ENCODE results near the gene CBX4.

CBX4 gene

GRCh38 chr17:79841369-79842135 is 2.3 kb upstream of the CBX4 start:
- no peak for DNase-seq

GRCh38 chr17:79840989-79841286 is 1.7 kb upstream of the CBX4 start:
- no peak for DNase-seq

DNA sequence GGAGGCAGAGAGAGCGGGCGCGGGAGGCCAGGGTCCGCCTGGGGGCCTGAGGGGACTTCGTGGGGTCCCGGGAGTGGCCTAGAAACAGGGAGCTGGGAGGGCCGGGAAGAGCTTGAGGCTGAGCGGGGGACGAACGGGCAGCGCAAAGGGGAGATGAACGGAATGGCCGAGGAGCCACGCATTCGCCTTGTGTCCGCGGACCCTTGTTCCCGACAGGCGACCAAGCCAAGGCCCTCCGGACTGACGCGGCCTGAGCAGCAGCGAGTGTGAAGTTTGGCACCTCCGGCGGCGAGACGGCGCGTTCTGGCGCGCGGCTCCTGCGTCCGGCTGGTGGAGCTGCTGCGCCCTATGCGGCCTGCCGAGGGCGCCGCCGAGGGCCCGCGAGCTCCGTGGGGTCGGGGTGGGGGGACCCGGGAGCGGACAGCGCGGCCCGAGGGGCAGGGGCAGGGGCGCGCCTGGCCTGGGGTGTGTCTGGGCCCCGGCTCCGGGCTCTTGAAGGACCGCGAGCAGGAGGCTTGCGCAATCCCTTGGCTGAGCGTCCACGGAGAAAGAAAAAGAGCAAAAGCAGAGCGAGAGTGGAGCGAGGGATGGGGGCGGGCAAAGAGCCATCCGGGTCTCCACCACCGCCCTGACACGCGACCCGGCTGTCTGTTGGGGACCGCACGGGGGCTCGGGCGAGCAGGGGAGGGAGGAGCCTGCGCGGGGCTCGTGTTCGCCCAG is 1.2 kb upstream of the CBX4 start:
- DNase-seq: peak; percentile 55

DNA sequence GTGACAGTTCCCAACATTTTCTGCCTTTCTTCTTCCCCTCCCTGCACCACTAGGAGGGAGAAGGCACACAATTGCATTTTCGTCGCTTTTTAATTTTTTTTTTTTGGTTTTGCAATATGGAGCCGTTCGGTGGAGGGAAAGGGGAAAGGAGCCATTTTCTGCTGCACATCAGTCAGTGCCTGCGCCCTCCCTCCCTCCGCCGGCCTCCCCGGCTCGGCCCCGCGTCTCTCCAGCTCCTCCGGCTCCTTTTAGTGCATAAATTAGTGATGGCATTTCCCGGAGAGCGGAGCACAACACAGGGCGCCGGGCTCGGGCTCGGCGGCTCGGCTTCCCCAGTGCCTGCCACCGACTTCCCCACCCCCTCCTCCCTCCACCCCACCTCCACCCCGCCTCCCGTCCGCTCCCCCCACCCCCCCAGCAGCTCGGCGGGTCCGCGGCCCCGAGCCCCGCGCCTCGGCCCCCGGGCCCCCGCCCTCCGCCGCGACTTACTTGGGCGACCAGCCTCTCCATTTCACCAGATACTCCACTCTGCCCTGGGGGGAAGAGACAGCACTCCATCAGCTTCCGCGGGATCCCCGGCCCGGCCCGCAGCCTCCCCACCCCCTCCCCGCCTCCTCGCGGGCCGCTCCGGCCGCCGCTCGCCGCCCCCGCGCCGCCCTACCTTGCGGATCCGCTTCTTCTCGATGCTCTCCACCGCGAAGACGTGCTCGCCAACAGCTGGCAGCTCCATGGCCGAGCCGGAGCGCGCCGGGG is 542 bp downstream of the CBX4 start:
- DNase-seq: no peak

DNA sequence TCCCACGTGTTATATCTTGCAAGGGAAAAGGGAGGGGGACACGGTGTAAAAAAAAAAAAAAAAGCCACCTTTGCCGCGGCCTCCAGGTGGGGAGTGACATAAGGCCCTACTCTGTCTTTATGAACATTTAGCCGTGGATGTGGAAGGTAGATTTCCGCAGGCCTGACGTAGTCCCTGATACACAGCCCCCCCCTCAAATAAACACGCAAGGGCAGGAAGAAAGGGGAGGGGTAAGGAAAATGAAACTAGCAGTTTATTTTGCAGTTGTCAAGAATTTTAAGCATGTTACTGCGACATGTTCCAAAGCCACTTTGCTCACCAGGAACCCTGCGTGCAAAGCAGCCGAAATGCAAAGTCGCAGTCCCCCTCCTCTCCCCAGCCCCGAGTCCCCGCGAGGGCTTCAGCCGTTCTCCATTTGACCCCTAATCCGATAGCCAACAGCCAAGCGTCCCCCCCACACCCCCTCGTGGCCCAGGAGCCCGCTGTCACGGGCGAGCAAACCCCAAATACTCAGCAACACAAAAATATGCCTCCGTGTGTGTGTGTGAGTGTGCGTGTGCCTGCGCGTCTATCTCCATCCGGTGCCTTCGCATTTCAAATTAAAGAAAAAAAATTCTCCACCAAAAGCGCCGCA is 1.2 kb downstream of the CBX4 start:
- DNase-seq: no peak

DNA sequence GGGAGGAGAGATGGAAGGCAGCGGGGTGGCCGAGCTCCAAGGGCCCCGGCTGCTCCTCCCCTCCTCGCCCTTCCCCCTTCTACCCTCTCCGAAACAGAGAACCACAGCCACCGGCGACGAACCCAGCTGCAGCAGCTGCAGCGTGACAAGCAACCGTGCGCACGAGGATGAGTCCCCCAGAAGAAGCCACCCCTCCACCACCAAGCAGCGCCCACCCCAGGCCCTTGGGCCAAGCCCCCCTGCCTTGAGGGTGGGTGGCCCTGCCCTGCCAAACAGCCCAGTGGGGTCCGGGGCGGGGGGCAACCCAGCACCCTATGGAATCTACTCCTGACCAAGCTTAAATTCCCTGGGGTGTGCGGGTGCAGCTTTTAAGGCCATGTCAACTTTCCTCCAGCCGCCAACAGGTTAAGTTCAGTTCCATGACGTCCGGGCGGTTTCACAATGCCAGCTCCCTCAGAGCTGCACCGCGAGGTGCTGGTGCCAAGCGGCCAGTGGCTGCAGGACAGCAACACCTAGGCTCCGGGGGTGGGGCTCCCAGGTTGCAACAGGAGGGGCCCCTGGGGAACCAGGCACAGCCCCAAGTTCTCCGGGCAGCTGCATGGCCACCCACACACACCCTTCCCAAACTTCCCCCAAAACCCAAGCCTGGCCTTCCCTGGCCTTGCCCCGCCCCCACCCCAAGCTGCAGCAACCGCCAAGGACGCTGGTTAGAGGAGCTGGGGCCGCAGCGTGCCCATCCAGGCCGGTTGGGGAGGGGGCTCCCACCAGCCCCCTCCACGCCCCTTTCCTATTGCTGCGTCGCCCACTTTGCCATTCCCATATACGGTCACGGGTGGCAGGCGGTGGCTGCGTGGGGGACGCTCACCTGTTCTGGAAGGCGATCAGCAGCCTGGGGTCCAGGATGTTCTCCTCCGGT is 2.0 kb downstream of the CBX4 start:
- DNase-seq: peak; percentile 86

DNA sequence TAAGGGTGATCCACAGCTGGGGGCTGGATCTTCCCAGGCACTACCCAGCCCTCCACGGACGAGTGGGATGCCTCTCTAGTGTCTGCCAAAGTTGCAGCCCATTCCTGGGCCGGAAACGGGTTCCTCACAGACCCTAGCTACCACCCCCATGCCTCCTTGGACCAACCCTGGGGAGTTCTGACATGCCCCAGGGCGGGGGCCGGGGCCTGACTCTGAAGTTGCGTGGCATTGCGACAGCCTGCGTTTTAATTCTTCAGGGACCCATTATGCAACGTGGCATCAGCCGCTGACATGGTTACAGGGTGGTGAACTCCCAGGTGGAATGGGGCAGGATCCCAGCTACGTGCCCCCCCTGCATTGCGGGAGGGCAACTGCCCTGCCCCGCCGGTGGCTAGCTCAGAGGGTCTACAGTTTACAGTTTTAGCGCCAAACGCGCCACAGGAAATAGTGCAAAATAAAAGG is 2.7 kb downstream of the CBX4 start:
- DNase-seq: peak; percentile 86

GRCh38 chr17:79835953-79836509 is 3.2 kb downstream of the CBX4 start:
- DNase-seq: no peak

DNA sequence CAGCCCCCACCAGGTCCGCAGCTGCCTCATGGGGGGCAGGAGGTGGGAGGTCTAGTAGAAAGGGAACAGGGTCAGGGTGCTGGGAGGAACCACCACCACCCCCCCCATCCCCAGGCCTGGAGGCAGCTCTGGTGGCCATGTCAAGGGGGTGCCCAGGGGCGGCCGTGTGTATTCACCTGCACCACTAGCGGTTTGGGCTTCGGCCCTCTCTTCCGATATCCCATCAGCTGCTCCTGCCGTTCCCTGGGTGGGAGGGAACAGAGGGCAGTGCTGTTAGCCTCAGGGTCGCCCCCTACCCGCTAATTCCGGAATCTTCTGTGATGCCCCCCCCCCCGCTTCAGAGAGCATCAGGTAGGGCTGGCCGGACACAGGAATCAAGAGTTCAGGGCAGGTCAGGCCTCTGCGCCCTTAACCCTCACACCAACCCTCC is 3.8 kb downstream of the CBX4 start:
- DNase-seq: no peak

DNA sequence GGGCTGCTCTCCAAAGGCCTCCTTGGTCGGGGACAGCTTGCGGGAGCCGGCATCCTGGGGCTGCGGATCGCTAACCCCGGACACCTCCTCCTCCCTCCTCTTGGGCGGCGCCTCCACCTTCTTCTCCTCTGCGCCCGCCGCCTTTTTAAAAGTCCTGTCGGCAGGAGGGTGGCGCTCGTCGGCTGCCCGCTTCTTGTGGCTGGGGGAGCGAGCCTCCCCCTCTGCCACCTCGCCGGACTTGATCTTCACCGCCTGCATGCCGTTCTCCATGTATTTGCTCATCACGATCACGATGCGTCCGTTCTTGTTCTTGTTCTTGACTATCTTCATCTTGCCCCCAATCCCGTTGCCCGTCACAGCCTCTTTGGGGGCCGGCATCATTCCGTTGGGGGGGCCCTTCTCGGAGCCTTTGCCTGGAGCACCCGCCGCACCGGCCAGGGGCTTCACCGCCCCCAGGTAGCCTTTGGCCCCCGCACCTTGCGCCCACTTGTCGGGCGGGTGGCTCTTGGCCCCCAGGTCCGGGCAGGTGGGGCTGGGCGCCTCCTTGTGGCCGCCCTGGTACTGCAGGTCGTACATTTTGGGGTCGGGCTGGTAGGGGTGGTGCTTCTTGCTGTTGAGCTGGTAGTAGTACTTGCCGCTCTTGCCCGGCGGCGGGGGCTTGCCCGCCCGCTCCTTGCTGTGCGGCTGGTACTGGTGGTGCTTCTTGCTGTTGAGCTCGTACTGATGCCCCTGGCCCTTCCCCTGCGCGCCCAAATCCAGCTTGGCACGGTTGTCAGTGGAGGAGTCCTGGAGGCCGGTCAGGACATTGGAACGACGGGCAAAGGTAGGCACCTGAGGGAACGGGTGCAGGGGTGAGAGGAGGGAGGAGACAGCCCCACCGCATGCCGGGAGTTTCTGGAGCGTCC is 4.4 kb downstream of the CBX4 start:
- DNase-seq: no peak

DNA sequence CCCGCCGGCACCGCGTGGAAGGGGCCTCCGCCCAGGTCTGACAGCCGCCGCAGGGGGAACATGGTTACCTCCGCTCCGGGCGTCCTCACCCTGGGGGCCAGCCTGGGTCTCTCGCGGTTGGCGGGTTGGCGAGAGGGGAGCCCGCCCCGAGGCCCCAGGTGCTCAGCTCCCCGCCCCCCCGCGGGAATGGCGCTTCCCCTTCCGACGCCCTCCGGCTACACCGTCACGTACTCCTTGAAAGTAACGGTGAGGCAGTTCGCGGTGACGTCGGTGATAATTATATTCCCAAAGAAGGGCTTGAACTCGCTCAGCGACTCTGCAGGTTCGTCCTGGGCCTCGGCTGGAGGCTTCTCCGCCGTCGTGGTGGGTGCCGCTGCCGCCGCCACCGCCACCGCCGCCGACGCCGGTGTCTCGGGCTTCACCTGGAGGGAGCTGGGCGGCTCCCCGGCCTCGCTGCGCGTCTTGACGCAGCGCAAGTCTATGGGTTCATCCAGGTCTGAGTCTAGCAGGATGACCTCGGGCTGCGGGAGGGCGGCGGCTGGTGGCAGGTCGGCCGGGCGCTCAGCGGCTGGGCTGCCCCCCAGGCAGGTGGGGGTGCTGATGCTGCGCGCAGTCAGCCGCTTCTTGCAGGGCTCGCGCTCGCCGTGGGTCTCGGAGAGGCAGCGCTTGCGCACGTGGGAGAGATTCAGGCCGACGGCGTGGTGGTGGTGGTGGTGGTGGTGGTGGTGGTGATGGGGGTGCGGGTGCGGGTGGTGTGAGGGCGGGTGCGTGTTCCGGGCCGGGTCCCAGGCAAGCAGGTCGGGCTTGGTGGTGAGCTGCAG is 5.3 kb downstream of the CBX4 start:
- no peak for DNase-seq

GRCh38 chr17:79833110-79833450 is 6.2 kb downstream of the CBX4 start:
- no peak for DNase-seq

- DNase-seq: no peak
Observed at GRCh38 chr17:79832218-79833109, 6.8 kb downstream of the CBX4 start.

GRCh38 chr17:79831265-79832217 is 7.7 kb downstream of the CBX4 start:
- no peak for DNase-seq

- no peak for DNase-seq
Observed at GRCh38 chr17:79830763-79831264, 8.4 kb downstream of the CBX4 start.

GRCh38 chr17:79830303-79830702 is 8.9 kb downstream of the CBX4 start:
- DNase-seq: no peak

GRCh38 chr17:79829457-79829856 is 9.8 kb downstream of the CBX4 start:
- no peak for DNase-seq
